AG09309 (cell line): ENCODE data around the gene ZMIZ1.

Experiments
- DNase-seq: peaks from one replicate; pipeline ENCODE4 v3.0.0-alpha.2; 2010; ENCODE audit warnings: low read depth
- H3K4me3 ChIP-seq: 2 replicates; pipeline ENCODE4 v1.5.1; 2011; ENCODE audit warnings: mild to moderate bottlenecking, low read depth, low read length, moderate library complexity; ENCODE audit not compliant: control insufficient read depth
- CTCF ChIP-seq: IDR thresholded peaks from 2 replicates; pipeline ENCODE4 v1.5.1; 2011; ENCODE audit warnings: mild to moderate bottlenecking, low read depth, low read length, inconsistent platforms; ENCODE audit not compliant: insufficient read depth, control insufficient read depth; ENCODE audit errors: missing control alignments

The ZMIZ1 gene

GRCh38 chr10:79052291-79053080 is 16.3 kb upstream of the ZMIZ1 start:
- TF ChIP-seq CTCF: no peak
- no peak for DNase-seq
- no peak overlapping the region for H3K4me3 ChIP-seq

- no peak overlapping the region for H3K4me3 ChIP-seq
- DNase-seq: no peak
- TF ChIP-seq CTCF: no peak
These were observed 15.7 kb upstream of the ZMIZ1 start for GRCh38 chr10:79053081-79053434.

GRCh38 chr10:79053481-79054202 is 15.1 kb upstream of the ZMIZ1 start:
- no peak for TF ChIP-seq CTCF
- no peak overlapping the region for H3K4me3 ChIP-seq
- no peak for DNase-seq

GRCh38 chr10:79054203-79055099 is 14.3 kb upstream of the ZMIZ1 start:
- no peak for TF ChIP-seq CTCF
- no peak overlapping the region for H3K4me3 ChIP-seq
- DNase-seq: no peak

GRCh38 chr10:79055100-79055782 is 13.5 kb upstream of the ZMIZ1 start:
- no peak overlapping the region for H3K4me3 ChIP-seq
- no peak for DNase-seq
- no peak for TF ChIP-seq CTCF

- no peak for DNase-seq
- TF ChIP-seq CTCF: no peak
- no peak overlapping the region for H3K4me3 ChIP-seq
These were observed 12.9 kb upstream of the ZMIZ1 start for GRCh38 chr10:79055892-79056291.
